H1 (cell line): ENCODE data around the gene GDI2.

ENCODE experiments used
- ATF2 ChIP-seq: IDR thresholded peaks from 2 replicates; pipeline ENCODE4 v1.6.1; 2012; ENCODE audit warnings: low read length, inconsistent platforms
- CTCF ChIP-seq, 3 experiments: IDR thresholded peaks; 1 replicate in 2 of 3; 2 replicates in 1 of 3; pipeline versions ENCODE4 v1.5.1 to v1.6.1; 2011; ENCODE audit warnings: low read length in 3 of 3, mild to moderate bottlenecking in 3 of 3, inconsistent platforms in 2 of 3, low read depth in 1 of 3, moderate library complexity in 1 of 3; ENCODE audit not compliant: insufficient read depth in 1 of 3; ENCODE audit errors: control extremely low read depth in 1 of 3
- PHF8 ChIP-seq: fragments of 200-600 bp; sonication (generic); conservative IDR thresholded peaks from 2 replicates; pipeline ENCODE4 v1.7.1; 2012; ENCODE audit warnings: low read depth, mild to moderate bottlenecking, inconsistent platforms, low read length, moderate library complexity
- POLR2A ChIP-seq, 2 experiments: IDR thresholded peaks; 1 replicate in 1 of 2; 2 replicates in 1 of 2; pipeline ENCODE4 v1.6.1; 2011; ENCODE audit warnings: low read depth in 2 of 2, low read length in 2 of 2, mild to moderate bottlenecking in 2 of 2; ENCODE audit errors: control extremely low read depth in 1 of 2
- USF2 ChIP-seq: IDR thresholded peaks from 2 replicates; pipeline ENCODE4 v1.6.1; 2011; ENCODE audit warnings: low read length, improper control_type of control experiment

GRCh38 chr10:5765617-5766016 lies 47.6 kb downstream of the GDI2 start:
- TF ChIP-seq CTCF (IDR thresholded peaks at IDR 0.05; ENCODE audit: control extremely low read depth in 1 of 3, insufficient read depth in 1 of 3, low read depth in 1 of 3, low read length in 3 of 3) (no peak), POLR2A (IDR thresholded peaks at IDR 0.05; ENCODE audit: control extremely low read depth in 1 of 2, low read depth in 2 of 2, low read length in 2 of 2) (no peak), ATF2 (no peak), USF2 (no peak), PHF8 (no peak)
